ENCODE results near the gene HAGHL. TPM values are rescaled to one million over a fixed set of nuclear protein-coding genes. Genes with fewer than 3 reads are reported as not detected.

Gene HAGHL
- total RNA-seq, 1 donor from 2014 or later: 20.6 TPM

DNA sequence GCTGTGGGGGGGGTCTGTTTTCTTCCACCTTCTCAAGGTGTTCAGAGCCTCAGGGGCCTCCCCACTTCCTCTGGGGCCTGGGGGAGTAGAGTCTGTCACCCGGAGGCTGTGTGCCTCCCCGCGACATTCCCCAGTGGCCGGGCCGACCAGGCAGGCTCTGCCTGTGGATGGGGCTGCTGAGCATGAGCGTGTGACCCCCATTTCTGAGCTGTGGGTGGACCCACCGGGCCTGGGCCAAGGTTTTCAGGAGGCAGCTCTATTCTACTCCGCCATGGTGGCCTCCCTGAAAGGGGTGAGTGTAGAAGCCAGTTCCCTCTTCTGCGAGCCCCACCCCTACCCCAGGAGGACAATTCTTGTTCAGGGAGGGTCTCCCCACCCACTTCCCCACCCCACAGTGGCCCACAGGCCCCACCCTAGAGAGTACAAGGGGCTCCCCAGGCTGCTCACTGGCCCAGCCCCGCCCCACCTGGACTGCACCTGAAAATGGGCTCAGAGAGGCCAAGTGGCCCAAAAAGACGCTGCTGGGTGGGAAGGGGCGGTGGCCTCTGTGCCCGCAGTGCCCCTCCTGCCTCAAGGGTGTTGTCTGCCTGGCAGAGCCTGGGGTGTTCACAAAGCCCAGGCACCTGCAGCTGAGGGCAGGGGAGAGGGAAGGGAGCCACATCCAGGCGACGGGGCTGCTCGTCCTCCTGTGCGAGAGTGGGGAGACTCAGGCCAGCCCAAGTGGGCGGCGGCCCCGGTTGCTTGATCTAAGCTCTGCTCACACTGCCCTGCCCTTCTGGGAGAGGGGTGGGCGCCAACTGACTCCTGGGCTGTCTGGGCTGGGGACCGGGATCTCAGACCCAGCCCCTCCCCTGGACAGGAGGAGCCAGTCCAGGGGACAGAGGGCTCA lies 35.0 kb downstream of the HAGHL start:
- H3K36me3 Mint-ChIP-seq (ENCODE audit: low read depth): no peaks in the 10 kb centered on the region
- no peaks in the 10 kb centered on the region for H3K4me1 Mint-ChIP-seq (ENCODE audit: low read depth)
- peak; percentile 86 for DNase-seq (ENCODE audit: low spot score)
- TF ChIP-seq, protein P1, sequence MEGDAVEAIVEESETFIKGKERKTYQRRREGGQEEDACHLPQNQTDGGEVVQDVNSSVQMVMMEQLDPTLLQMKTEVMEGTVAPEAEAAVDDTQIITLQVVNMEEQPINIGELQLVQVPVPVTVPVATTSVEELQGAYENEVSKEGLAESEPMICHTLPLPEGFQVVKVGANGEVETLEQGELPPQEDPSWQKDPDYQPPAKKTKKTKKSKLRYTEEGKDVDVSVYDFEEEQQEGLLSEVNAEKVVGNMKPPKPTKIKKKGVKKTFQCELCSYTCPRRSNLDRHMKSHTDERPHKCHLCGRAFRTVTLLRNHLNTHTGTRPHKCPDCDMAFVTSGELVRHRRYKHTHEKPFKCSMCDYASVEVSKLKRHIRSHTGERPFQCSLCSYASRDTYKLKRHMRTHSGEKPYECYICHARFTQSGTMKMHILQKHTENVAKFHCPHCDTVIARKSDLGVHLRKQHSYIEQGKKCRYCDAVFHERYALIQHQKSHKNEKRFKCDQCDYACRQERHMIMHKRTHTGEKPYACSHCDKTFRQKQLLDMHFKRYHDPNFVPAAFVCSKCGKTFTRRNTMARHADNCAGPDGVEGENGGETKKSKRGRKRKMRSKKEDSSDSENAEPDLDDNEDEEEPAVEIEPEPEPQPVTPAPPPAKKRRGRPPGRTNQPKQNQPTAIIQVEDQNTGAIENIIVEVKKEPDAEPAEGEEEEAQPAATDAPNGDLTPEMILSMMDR (IDR thresholded peaks at IDR 0.05): no peak
- H3K9me3 Mint-ChIP-seq (ENCODE audit: low read depth): no peaks in the 10 kb centered on the region
- no peak overlapping the region for H3K4me3 Mint-ChIP-seq (ENCODE audit: unreplicated experiment)
- peaks cover 3% of the 10 kb centered on the region for H3K27me3 Mint-ChIP-seq (ENCODE audit: low read depth)
- H3K27ac Mint-ChIP-seq (ENCODE audit: unreplicated experiment): no peak overlapping the region

DNA sequence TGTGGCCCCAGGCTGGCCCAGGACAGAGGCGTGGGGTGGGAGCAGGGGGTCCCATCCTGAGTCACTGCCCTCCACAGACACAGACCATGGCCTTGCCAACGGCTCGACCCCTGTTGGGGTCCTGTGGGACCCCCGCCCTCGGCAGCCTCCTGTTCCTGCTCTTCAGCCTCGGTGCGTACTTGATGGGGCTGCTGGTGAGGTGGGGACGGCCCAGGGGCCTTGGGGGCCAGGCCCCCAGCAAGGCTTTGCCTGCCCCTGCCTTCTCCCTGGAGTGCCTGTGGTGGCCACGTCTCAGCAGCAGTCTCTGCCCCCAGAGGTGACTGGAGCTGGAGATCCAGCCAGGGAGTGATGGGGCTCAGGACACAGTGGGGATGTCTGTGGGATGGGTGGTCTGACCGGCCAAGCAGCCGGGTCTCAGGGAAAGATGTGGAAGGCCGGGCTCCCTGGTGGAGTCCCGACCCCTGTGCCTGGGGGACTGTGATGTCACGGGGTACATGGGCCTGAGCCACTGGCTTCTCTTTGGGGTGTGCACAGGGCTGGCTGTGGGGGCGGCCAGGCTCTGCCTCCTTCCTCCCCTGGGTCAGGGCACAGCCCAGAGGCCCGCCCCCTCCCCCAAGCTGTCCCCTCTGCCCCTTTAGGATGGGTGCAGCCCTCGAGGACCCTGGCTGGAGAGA lies 35.8 kb downstream of the HAGHL start:
- Mint-ChIP-seq H3K27ac (ENCODE audit: unreplicated experiment) (no peak overlapping the region), H3K4me3 (ENCODE audit: unreplicated experiment) (no peak overlapping the region), H3K27me3 (ENCODE audit: low read depth) (peaks cover 1% of the 10 kb centered on the region), H3K4me1 (ENCODE audit: low read depth) (no peaks in the 10 kb centered on the region), H3K36me3 (ENCODE audit: low read depth) (no peaks in the 10 kb centered on the region), H3K9me3 (ENCODE audit: low read depth) (no peaks in the 10 kb centered on the region)
- peak; percentile 86 for DNase-seq (ENCODE audit: low spot score)
- TF ChIP-seq, protein P1 (IDR thresholded peaks at IDR 0.05): no peak

DNA sequence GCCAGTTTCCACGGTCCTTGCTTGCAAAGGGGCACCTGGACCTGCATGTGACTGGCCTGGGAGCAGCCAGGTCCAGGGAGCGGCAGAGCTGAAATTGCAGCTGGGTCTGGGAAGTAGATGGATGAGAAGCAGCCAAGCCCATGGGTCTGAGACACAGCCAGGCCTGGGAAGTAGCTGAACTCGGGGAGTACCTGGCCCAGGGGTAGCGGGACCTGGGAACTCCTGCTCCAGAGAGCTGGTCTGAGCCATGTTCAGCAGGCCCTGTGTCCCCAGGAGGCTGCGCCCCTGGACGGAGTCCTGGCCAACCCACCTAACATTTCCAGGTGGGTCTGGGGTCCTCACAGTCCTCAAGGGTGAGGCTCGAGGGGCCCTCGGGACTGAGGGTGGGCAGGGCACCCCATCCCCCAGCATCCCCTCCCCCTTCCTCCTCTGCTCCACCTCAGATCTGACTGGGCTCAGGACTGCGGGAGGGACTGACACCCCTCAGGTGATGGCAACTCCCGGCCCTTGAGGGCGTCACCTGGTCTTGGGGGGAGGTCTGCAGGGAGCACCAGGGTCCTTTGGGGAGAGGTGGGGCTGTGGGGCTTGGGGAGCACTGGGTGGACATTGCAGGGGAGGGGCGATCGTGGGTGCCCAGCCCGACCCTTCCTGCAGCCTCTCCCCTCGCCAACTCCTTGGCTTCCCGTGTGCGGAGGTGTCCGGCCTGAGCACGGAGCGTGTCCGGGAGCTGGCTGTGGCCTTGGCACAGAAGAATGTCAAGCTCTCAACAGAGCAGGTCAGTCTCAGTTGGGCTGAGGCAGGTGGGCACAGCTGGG lies 36.7 kb downstream of the HAGHL start:
- DNase-seq (ENCODE audit: low spot score): peak; percentile 87
- TF ChIP-seq, protein P1 (IDR thresholded peaks at IDR 0.05): no peak
- Mint-ChIP-seq H3K4me3 (ENCODE audit: unreplicated experiment) (no peak overlapping the region), H3K36me3 (ENCODE audit: low read depth) (no peaks in the 10 kb centered on the region), H3K4me1 (ENCODE audit: low read depth) (no peaks in the 10 kb centered on the region), H3K9me3 (ENCODE audit: low read depth) (no peaks in the 10 kb centered on the region), H3K27me3 (ENCODE audit: low read depth) (peaks cover 1% of the 10 kb centered on the region), H3K27ac (ENCODE audit: unreplicated experiment) (no peak overlapping the region)

DNA sequence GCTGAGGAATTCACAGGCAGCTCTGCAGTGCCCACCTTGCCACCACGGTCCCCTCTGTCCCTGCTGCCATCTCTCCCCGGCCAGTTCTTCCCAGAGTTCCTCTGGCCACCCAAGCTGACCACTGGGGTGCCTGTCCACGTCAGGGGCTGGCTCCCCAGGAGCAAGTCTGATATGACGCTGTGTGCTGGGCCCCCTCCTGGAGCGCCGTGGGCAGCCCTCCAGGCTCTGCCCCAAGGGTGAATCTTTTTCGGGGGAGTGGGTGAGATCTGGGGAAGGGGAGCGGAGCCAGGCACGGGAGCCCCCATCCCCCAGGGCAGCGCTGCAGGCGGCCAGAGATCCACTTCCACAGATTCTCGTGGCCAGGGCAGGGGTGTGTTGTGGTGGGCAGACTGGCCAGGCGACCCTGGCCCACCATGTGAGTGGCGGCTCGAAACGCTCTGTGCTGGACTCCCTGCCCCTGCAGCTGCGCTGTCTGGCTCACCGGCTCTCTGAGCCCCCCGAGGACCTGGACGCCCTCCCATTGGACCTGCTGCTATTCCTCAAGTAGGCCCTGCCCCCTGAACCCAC lies 37.4 kb downstream of the HAGHL start:
- Mint-ChIP-seq H3K27ac (ENCODE audit: unreplicated experiment) (no peak overlapping the region), H3K9me3 (ENCODE audit: low read depth) (no peaks in the 10 kb centered on the region), H3K36me3 (ENCODE audit: low read depth) (no peaks in the 10 kb centered on the region), H3K4me1 (ENCODE audit: low read depth) (no peaks in the 10 kb centered on the region), H3K27me3 (ENCODE audit: low read depth) (peaks cover 1% of the 10 kb centered on the region), H3K4me3 (ENCODE audit: unreplicated experiment) (no peak overlapping the region)
- no peak for DNase-seq (ENCODE audit: low spot score)
- TF ChIP-seq, protein P1 (IDR thresholded peaks at IDR 0.05): no peak
